NT2/D1 (cell line): ENCODE data around the gene GSTM1.

Source experiments
- SUZ12 ChIP-seq: IDR thresholded peaks from 2 replicates; pipeline ENCODE4 v1.6.1; 2011; ENCODE audit not compliant: insufficient read length, insufficient read depth; ENCODE audit errors: extremely low read depth
- YY1 ChIP-seq: IDR thresholded peaks from 2 replicates; pipeline ENCODE4 v1.6.1; 2011; ENCODE audit not compliant: insufficient read length, insufficient read depth
- ZNF274 ChIP-seq: IDR thresholded peaks from 2 replicates; pipeline ENCODE4 v1.6.1; 2011; ENCODE audit warnings: mild to moderate bottlenecking, low read depth, low read length

DNA sequence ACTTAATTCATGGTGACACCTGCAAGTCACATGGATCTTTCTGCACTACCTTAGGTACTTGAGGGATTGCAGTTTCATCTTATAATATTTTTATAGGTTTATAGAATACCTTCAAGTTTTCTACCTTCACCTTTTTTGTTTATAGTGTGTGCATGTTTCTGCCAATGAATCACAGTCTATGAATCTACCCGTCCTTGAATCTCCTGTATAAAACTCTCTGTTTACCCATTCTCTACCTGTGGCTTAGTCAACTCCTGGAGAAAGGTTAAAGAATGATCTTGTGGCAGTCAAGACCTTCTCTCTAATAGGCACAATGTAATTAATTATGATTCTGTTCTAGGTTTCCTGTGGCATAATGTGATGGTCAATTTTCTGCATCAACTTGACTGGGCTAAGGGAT, 22.9 kb upstream of the GSTM1 start:
- TF ChIP-seq YY1: no peak
- no peak for TF ChIP-seq ZNF274
- no peak for TF ChIP-seq SUZ12
